ENCODE data around the gene TMEM25. TPM values are rescaled to one million over a fixed set of nuclear protein-coding genes. Genes with fewer than 3 reads are reported as not detected.
"Not testable (repeated sequence)": the region's sequence is repeated elsewhere in the genome, so short reads cannot be mapped to it uniquely, and the experiment has no call there.

Gene TMEM25
- 10 to 100 TPM; 33.1 to 46.8 TPM for total RNA-seq
- polyA plus RNA-seq (ENCODE audit: insufficient read depth, low read depth, low replicate concordance) = 16.4 TPM
- long read RNA-seq, donor 1, partial matches to known transcripts = 0 of 4 reads
- long read RNA-seq, donor 1, other reads (novel, unspliced or antisense) = 0 of 4 reads
- long read RNA-seq, donor 2, partial matches to known transcripts = 0 of 10 reads
- long read RNA-seq, donor 2, other reads (novel, unspliced or antisense) = 5 of 10 reads

DNA sequence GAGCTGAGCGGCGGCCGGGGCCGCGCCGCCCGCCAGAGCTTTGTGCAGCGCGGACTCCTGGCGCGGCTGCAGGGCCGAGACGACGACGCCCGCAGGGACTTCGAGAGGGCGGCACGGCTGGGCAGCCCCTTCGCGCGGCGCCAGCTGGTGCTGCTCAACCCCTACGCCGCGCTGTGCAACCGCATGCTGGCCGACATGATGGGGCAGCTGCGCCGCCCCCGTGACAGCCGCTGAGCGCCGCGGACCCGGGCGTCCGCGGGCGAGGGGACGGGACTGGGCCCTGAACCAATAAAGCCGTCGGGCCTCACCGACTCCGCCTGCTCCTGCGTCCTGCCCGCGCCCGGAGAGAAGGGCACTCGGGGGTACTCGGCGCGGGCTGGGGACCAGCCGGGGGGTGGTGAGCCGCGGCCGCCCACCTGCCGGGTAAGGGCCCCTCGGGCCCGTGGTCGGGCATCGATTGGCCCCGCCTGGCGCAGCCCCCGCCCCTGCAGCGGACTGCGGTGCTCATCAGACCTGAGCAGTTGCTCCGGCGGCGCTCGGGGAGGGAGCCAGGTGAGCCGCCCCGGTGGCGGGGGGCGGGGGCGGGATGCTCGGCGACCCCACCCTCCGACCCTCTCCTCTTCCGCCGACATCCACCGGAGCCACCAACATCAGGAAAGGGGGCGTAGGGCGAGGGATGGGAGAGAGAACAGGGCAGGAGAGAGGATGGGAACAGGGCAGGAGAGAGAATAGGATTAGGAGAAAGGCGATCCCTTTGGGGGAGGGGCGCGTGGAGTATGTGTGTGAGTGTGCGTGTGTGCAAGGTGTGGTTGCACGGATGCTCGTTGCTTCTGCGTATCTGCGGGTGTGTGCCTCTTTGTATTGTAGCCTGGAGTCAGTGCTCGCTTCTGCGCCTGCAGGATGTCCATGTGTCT lies at the start of gene TMEM25:
Gene TMEM25 (plus strand): TSS at position 510 of the 914 bp plus-strand sequence. CDS start 610 bp downstream, outside the sequence.
- intact Hi-C loops (cut with DNase I; ENCODE audit: low total_unique reads) = no loop called here
- Histone ChIP-seq H3K27me3 (no peaks in the 10 kb centered on the region), H3K4me1 (peaks cover 15% of the 10 kb centered on the region), H3K4me3 (peak within 1 kb of the TSS; percentile 85 to 90), H3K36me3 (ENCODE audit: low read depth, missing control alignments) (no peaks in the 10 kb centered on the region), H3K27ac (peak within 1 kb of the TSS; percentile 71 to 86), H3K9me3 (no peaks in the 10 kb centered on the region)
- TF ChIP-seq, protein P1, sequence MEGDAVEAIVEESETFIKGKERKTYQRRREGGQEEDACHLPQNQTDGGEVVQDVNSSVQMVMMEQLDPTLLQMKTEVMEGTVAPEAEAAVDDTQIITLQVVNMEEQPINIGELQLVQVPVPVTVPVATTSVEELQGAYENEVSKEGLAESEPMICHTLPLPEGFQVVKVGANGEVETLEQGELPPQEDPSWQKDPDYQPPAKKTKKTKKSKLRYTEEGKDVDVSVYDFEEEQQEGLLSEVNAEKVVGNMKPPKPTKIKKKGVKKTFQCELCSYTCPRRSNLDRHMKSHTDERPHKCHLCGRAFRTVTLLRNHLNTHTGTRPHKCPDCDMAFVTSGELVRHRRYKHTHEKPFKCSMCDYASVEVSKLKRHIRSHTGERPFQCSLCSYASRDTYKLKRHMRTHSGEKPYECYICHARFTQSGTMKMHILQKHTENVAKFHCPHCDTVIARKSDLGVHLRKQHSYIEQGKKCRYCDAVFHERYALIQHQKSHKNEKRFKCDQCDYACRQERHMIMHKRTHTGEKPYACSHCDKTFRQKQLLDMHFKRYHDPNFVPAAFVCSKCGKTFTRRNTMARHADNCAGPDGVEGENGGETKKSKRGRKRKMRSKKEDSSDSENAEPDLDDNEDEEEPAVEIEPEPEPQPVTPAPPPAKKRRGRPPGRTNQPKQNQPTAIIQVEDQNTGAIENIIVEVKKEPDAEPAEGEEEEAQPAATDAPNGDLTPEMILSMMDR (IDR thresholded peaks at IDR 0.05) = no peak
- 1% methylated on average over 27 to 46 of the region's 94 CpGs for WGBS, 2 donors
- DNase-seq = peak; percentile 88

DNA sequence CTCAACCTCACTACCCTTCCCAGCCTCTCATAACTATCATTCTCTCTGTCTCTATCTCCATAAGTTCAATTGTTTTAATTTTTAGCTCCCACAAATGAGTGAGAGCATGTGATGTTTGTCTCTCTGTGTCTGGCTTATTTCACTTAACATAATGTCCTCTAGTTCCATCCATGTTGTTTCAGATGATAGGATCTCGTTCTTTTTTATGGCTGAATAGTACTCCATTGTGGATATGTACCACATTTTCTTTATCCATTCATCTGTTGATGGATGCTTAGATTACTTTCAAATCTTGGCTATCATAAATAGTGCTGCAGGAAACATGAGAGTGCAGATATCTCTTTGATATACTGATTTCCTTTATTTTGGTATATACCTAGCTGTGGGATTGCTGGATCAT lies 49.8 kb upstream of the TMEM25 start:
- DNase-seq; H3K9me3 ChIP-seq; H3K4me3 ChIP-seq; H3K4me1 ChIP-seq; intact Hi-C loops (cut with DNase I; ENCODE audit: low total_unique reads); H3K27ac ChIP-seq; H3K36me3 ChIP-seq (ENCODE audit: low read depth, missing control alignments); H3K27me3 ChIP-seq: not testable (repeated sequence)
- WGBS, 2 donors = 97% methylated on average over 1 of the region's 1 CpG

DNA sequence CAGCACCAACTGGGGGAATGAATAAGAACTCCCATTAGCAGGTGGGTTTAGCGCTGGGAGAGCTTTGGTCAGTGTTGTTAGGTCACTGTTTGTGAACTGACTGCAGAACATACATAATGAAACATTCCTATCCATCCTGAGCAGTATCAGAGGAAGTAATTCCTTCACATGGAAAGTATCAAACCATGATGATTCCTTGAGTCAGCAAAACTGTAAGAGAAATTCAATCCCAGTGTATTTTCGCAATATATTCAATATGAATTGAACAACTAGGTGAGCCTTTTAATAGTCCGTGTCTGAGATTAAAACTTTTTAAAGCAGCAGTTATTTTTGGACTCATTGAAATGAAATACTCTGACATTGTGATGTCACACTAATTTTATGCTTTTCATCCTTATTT lies 46.6 kb upstream of the TMEM25 start:
- no peaks in the 10 kb centered on the region for H3K4me1 ChIP-seq
- 86 to 87% methylated on average over 3 of the region's 3 CpGs for WGBS, 2 donors
- H3K27me3 ChIP-seq = no peaks in the 10 kb centered on the region
- TF ChIP-seq, protein P1 (IDR thresholded peaks at IDR 0.05) = no peak
- no peak overlapping the region for H3K4me3 ChIP-seq
- intact Hi-C loops (cut with DNase I; ENCODE audit: low total_unique reads) = no loop called here
- DNase-seq = no peak
- H3K36me3 ChIP-seq (ENCODE audit: low read depth, missing control alignments) = no peaks in the 10 kb centered on the region
- H3K9me3 ChIP-seq = no peaks in the 10 kb centered on the region
- no peak overlapping the region for H3K27ac ChIP-seq

DNA sequence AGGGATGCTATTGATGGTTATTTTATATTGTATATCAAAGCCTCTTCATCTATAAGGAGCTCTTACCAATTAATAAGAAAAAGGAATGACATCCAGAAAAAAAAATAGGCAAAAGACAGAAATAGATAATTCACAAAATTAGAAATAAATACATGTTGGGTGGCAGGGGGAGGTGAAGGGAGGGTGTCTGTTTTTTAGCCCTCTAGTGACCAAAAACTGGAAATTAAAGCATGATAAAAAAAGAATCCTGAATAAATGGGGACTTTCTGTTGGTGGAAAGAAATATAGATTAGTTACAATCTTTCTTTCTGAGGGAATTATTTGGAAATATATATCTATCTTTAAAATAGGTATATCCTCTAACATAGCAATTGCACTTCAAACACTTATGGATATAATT lies 45.7 kb upstream of the TMEM25 start:
- H3K27me3 ChIP-seq = no peaks in the 10 kb centered on the region
- no peaks in the 10 kb centered on the region for H3K36me3 ChIP-seq (ENCODE audit: low read depth, missing control alignments)
- TF ChIP-seq, protein P1 (IDR thresholded peaks at IDR 0.05) = peak in 1 of 3 experiments; percentile 18
- TF ChIP-seq POLR2A (IDR thresholded peaks at IDR 0.05) = no peak
- no peak overlapping the region for H3K27ac ChIP-seq
- DNase-seq = no peak
- intact Hi-C loops (cut with DNase I; ENCODE audit: low total_unique reads) = no loop called here
- no peaks in the 10 kb centered on the region for H3K4me1 ChIP-seq
- H3K9me3 ChIP-seq = no peaks in the 10 kb centered on the region
- no peak overlapping the region for H3K4me3 ChIP-seq

DNA sequence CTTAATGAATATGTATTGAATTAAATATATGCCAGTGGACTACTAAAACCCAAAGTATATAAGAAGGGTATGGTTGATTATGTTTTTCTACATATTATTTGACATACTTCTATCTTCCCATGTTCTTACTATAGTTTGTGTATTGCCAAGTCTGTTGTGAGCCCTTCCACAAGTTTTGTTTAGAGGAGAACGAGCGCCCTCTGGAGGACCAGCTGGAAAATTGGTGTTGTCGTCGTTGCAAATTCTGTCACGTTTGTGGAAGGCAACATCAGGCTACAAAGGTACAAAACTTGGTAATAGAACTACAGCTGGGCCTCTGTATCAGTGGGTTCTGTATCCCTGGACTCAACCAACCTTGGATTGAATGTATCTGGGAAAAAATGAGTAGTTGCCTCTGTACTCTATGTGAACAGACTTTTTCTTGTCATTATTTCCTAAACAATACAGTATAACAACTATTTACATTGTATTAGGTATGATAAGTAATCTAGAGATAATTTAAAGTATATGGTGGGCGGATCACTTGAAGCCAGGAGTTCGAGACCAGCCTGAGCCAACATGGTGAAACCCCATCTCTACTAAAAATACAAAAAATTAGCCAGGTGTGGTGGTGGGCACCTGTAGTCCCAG lies 42.4 kb upstream of the TMEM25 start:
- no peak overlapping the region for H3K27ac ChIP-seq
- H3K27me3 ChIP-seq = no peaks in the 10 kb centered on the region
- H3K9me3 ChIP-seq = no peaks in the 10 kb centered on the region
- TF ChIP-seq, protein P1 (IDR thresholded peaks at IDR 0.05) = peak; percentile 73 to 81 (median 74)
- TF ChIP-seq POLR2A (IDR thresholded peaks at IDR 0.05) = no peak
- H3K4me3 ChIP-seq = no peak overlapping the region
- WGBS, 2 donors = 35 to 41% methylated on average over 7 of the region's 7 CpGs
- intact Hi-C loops (cut with DNase I; ENCODE audit: low total_unique reads) = no loop called here
- H3K36me3 ChIP-seq (ENCODE audit: low read depth, missing control alignments) = no peaks in the 10 kb centered on the region
- peak; percentile 67 for DNase-seq
- H3K4me1 ChIP-seq = no peaks in the 10 kb centered on the region

All from testis (tissue), 5 donors.